HG03175 (cell line): ENCODE measurements around the gene TSKU.

Source experiments
- ATAC-seq: cut with Tn5 transposase; IDR thresholded peaks from one replicate; pipeline ENCODE4 v1.9.1; 2021; ENCODE audit warnings: mild to moderate bottlenecking, moderate library complexity; ENCODE audit not compliant: unreplicated experiment

The TSKU gene

GRCh38 chr11:76843907-76844306, 60.8 kb downstream of the TSKU start:
- ATAC-seq = no peak

GRCh38 chr11:76844511-76844910, 61.4 kb downstream of the TSKU start:
- no peak for ATAC-seq

GRCh38 chr11:76845069-76845468, 61.9 kb downstream of the TSKU start:
- ATAC-seq = no peak

- no peak for ATAC-seq
Observed at GRCh38 chr11:76846441-76846840, 63.3 kb downstream of the TSKU start.
